HG03135 (cell line): Measurements from ENCODE around the gene SHQ1.

Experiments used
- ATAC-seq: cut with Tn5 transposase; IDR thresholded peaks from one replicate; pipeline ENCODE4 v1.9.1; 2021; ENCODE audit warnings: mild to moderate bottlenecking, moderate library complexity; ENCODE audit not compliant: unreplicated experiment

Gene SHQ1

DNA sequence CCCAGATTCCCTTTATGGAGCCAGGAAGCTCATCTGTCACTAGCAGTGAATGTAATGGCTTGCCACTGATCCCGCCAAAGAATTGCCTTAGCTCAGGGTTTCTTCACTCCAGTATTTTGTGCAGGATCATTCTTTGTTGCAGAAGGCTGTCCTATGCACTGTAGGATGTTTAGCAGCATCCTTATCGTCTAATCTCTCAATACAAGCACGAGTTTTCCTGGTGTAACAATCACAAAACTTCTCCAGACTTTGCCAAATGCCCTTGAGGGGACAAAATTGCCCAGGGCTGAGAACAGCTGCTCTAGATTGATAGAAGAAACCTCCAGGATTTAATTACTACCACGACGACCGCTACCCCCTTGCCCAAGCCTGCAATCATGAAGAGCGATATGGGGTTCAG lies 6.8 kb upstream of the SHQ1 start:
- no peak for ATAC-seq

DNA sequence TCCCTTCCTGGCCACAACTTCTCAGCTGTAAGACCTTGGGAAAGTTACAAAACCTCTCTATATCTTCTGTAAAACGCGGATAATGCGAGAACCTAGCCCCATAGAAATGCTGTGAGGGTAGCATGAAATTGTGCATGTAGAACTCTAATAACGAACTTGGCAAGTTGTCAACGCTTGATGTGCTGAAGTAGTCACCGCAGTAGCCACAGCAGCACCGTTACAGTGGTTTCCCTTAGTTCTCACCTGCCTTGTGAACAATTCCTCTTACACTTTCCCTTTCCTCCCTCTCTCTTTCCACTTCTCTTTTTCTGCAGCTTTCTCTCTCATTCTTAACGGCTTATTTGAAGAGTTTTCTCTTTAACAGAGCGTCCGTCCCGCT lies 447 bp upstream of the SHQ1 start:
- ATAC-seq = peak; percentile 38

- no peak for ATAC-seq
Observed at GRCh38 chr3:72847282-72847681, 963 bp downstream of the SHQ1 start.

GRCh38 chr3:72846166-72846565 lies 2.1 kb downstream of the SHQ1 start:
- ATAC-seq = no peak

GRCh38 chr3:72844436-72844993 lies 3.7 kb downstream of the SHQ1 start:
- no peak for ATAC-seq

DNA sequence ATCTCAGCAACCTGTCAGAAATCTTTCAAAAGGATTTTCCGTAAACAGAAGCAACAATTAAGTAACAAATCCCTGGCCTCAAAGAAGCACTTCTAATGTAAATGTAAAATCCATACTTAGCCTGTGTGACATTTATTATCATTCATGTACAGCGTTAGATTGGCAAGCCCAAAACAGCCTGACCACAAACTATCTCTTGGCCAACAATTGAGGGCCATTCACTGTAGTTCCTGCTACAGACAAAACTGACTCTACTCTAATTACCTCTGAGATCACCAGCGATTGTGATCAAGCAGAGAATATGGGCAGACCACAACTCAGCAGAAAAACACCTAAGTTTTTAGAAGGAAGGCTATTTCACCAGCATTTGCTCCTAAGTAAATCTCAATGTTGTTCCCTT lies 9.2 kb downstream of the SHQ1 start:
- no peak for ATAC-seq

GRCh38 chr3:72836923-72837322 lies 11.3 kb downstream of the SHQ1 start:
- ATAC-seq = no peak

DNA sequence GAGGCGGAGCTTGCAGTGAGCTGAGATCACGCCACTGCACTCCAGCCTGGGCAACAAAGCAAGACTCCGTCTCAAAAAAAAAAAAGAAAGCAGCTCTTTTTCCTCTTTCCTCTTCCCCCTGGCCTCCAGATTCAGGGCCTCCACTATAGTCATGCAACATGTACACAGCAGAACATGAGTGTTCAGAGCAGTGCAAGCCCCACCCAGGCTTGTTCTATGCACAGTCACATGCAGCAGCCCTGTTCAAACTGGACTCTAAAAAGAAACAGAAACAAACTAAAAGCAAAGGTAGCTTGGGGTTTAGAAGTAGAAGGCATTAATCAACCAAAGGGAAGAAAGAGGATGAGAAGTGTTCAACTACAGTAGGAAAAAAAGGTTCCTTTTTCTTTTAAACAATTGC lies 11.8 kb downstream of the SHQ1 start:
- ATAC-seq = no peak

- no peak for ATAC-seq
Observed at GRCh38 chr3:72830452-72831223, 17.6 kb downstream of the SHQ1 start.

DNA sequence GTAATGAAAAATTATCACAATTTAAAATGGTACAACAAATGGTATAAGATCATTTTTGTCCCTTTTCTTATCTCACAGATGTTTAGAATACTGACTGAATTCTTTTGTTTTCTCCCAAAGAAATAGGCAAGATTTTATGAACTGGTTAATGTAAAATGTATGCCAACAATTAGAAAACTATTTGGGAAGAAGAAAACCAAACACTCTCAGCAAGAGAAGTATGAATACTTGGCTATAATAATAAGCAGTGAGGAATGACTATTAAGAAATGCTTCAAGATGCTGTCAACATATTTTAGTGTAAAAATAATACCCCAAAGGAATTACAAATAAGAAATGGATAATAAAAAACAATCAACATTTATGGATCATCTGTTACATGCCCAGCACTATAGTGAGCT lies 18.5 kb downstream of the SHQ1 start:
- ATAC-seq = no peak

- ATAC-seq = no peak
Observed at GRCh38 chr3:72821161-72821781, 27.0 kb downstream of the SHQ1 start.

DNA sequence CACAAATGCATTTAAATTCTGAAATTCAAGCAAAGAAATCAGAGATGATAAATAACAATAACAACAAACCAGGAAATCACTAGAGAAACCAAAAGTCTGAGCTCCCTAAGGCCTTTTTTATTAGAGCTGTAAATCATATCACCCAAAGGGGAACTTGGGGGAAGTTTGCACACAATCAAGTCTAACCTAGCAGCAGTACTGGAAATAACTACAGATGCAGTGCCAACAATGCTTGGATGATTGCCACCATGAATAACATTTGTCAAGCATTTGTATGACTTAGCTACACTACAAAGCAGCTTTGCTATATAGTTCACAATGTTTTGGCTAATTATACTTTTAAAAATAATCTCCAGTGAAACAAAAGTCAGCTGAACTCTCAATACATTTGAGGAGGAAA lies 27.8 kb downstream of the SHQ1 start:
- ATAC-seq = no peak

GRCh38 chr3:72818905-72819304 lies 29.3 kb downstream of the SHQ1 start:
- no peak for ATAC-seq

GRCh38 chr3:72818092-72818773 lies 30.0 kb downstream of the SHQ1 start:
- no peak for ATAC-seq

- peak; percentile 43 for ATAC-seq
Observed at GRCh38 chr3:72816862-72817355, 31.3 kb downstream of the SHQ1 start.

DNA sequence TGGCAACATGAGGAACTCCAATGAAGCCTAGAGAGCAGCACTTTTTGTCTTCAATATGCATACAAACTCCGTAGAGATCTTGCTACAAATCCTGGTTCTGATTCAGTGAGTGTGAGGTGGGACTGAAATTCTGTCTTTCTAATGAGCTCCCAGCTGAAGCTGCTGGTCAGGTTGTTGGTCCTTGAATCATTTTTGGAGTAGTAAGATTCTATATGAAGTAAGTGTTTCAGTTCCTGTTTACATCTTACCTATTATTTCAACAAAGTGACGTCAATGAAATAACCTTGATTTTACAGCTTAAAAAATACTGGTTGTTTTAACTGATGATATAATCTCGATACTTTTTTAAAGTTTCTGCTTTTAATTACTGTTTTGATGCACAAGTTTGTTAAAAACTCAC lies 33.9 kb downstream of the SHQ1 start:
- ATAC-seq = peak; percentile 59

DNA sequence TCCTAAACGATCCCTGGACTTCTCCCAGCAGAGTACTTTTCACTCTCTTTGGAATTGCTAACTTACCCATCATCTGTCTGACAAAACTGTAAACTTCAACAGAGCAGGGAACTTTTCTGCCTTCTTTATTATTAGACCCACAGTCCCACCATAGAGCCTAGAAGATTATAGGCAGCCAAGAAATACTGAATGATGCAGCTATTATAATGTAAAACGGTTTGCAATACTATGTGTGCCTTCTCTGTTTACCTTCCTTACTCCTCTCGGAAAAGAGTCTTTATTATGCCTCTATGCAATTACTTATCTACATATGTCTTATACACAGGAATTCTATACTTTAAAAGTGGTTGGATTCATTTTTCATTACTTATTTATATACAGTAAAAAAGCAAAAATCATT lies 36.0 kb downstream of the SHQ1 start:
- ATAC-seq = no peak

GRCh38 chr3:72811571-72811970 lies 36.7 kb downstream of the SHQ1 start:
- no peak for ATAC-seq

DNA sequence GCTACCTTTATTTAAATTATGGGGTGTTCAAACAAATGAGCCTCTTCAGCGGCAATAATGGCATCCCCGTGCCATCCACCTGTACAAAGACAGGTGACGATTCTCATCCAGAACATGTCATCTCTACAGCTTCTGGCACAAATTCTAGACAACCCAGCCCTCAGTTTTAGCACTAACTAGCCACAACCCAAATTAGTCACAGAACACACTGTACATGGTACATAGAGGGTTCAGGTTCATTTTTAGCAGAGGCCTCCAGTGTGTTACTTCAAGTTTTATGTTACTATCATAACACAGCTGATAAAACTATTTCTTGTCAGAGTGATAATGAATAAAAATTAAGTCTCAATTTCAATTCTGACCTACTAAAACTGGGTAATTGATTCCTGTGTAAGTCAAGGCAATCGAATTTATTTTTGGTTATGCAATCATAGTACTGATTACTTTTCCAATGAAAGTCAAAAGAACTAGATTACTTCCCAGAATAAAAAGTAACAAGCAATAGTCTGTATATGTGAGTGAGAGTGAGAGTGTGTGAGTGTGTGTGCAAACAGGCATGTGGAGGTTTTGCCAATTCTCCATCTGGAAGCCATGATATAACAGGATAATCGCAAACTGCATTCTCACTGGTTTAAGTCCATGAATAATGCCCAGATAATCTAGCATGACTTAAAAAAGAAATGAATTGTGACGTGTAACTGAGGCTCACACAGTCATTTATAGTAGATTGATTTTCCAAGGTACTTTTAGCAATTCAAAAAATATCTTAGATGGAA lies 37.4 kb downstream of the SHQ1 start:
- no peak for ATAC-seq

GRCh38 chr3:72810063-72810462 lies 38.2 kb downstream of the SHQ1 start:
- ATAC-seq = no peak

DNA sequence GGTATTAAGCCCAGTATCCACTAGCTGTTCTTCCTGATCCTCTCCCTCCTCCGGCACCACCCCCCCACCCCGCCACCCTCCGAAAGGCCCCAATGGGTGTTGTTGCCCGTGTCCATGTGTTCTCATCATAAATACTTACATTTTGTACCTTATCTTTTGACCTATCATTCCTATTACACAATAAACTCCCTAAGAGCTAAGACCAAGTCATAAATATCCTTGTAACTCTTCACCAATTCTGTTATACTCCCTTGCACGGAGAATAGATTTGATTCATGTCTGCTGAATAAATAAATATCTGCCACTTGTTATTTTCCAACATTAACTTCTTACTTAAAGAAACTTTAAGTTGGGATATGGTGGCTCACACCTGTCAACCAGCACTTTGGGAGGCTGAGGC lies 43.9 kb downstream of the SHQ1 start:
- ATAC-seq = no peak
